Effector CD4-positive, alpha-beta T cell (primary cell): ENCODE results near the gene GREM2.

Experiments used
- DNase-seq: peaks from one replicate; pipeline ENCODE4 v3.0.0-alpha.2; 2020

GREM2 gene

GRCh38 chr1:240609527-240610060, 2.4 kb downstream of the GREM2 start:
- no peak for DNase-seq

GRCh38 chr1:240608707-240609106, 3.2 kb downstream of the GREM2 start:
- no peak for DNase-seq

DNA sequence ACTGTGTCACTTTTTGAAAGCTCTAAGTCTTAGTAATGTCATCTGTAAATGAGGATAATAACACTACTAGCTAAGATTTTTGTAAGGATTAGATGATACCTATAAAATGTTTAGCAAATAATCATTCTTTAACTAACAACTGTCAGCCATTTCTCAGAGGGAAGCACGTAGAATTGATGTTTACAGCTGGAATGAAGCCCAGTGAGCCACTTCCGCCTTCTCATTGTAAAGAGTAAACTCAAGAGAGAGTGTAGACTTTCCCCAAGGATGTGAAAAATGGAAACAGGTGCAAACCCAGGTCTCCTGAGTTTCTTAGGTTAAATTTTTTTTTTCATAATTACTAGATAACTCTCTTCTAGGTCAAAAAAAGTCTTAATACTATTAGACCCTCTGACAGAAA, 4.9 kb downstream of the GREM2 start:
- no peak for DNase-seq

- DNase-seq: no peak
These were observed 9.8 kb downstream of the GREM2 start for GRCh38 chr1:240602189-240602588.

- DNase-seq: no peak
These were observed 12.1 kb downstream of the GREM2 start for GRCh38 chr1:240599830-240600229.

- no peak for DNase-seq
These were observed 12.7 kb downstream of the GREM2 start for GRCh38 chr1:240599299-240599698.

- no peak for DNase-seq
These were observed 13.5 kb downstream of the GREM2 start for GRCh38 chr1:240598216-240599001.

GRCh38 chr1:240597153-240597745, 14.7 kb downstream of the GREM2 start:
- DNase-seq: no peak

GRCh38 chr1:240595476-240595875, 16.5 kb downstream of the GREM2 start:
- no peak for DNase-seq

DNA sequence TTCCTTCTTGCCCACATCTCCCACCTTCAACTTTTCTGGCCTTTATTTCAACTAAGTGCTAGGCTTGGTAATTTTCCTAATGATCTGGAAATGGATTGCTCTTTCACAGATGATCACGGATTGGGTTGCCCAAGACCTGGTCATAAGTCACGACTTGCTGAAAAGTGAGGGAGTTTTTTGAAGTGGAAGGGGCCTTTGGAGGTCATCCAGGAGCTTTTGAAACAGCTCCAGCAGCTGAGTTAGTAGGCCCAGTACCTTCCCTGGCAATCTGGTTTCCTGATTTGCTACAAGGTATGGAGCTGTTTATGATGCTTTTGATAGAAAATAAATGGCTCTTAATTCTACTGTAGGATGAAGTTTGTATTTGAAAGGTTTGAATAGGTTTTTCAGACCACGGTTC, 20.4 kb downstream of the GREM2 start:
- no peak for DNase-seq

DNA sequence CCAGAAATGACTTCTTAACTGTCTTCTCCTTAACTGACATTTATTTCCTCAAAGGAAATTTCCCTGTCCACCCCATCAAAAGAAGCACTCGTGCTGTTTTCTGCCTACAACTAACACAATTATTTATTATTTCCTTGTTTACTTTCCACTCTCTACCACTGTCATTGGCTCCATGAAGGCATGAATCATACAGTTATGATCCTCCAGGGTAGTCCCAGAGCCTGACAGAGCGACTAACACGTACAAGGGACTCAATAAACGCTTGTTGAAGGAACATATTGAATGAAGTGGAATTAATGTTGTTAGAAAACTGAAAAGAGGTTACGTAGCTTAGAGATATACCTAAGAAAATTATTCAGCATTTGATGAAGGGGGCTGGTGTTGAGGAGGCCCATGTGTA, 20.9 kb downstream of the GREM2 start:
- no peak for DNase-seq

- DNase-seq: no peak
These were observed 22.3 kb downstream of the GREM2 start for GRCh38 chr1:240589585-240590110.

GRCh38 chr1:240586006-240586405, 25.9 kb downstream of the GREM2 start:
- no peak for DNase-seq

- DNase-seq: no peak
These were observed 29.0 kb downstream of the GREM2 start for GRCh38 chr1:240582953-240583352.

DNA sequence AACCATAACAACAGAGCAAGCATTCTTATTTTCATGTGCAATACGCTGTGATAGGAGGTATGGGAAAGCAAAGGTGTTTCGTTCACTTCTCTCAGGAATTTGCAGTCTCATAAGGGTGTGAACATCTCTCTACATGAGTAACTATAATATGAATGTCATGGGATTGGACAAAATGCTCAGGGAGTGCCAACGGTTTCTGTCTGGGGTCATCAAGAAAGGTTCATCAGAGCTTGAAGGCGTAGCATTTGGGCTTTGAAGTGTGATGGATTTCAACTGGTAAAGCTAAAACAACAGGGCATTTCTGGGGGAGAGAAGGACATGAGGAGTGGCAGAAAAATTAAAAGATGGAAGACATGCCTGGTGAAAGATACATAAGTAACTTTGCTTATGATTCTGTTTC, 32.4 kb downstream of the GREM2 start:
- DNase-seq: no peak

DNA sequence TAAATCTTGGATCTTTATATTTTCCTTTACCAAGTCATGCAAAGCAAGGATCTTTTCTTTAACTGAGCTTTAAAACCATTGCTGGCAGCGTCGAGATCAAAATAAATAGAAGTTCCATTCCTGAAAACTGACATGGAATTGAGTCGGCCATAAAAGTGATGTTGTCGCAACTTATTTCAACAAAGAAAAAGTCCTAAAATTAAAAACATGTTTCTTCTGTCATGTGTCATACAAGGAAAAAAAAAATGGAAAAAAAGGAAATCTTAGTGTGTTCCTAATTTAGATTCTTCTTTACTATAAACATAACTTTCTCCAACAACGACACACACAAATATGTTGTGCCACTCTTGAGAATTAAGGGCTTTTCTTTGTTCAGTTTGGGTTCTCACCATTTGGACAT, 34.9 kb downstream of the GREM2 start:
- DNase-seq: no peak

DNA sequence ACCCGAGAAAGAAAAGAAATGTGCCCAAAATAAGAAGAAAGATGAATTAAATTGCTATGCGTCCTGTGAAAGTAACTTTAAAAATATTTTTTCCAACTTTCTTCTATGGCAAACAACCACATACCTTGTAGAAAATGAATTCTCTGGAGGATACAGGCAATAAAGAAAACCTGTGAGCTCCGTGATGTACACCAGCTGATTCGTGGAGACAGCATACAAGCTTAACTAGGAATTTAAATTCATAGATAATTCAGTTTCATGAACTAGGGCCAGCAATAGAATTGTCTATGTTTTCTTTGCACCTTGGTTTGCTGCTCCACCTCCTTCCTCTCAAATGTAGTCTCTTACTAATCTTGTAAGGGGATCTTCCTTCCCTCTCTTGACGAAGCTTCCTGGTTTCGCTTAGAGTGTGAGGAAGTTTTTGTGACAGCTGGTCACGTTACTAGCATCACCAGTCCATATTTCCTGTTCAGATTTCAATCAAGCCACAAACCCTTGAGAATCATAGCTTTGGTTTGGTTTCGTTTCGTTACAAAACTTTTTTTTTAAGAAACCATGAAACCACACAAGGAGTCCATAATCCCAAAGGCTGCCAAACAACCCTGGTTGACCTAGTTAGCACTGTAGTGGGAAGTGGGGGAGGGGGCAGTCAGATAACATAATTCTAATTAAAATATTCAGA, 35.8 kb downstream of the GREM2 start:
- DNase-seq: peak; percentile 2

GRCh38 chr1:240572328-240572727, 39.6 kb downstream of the GREM2 start:
- no peak for DNase-seq

DNA sequence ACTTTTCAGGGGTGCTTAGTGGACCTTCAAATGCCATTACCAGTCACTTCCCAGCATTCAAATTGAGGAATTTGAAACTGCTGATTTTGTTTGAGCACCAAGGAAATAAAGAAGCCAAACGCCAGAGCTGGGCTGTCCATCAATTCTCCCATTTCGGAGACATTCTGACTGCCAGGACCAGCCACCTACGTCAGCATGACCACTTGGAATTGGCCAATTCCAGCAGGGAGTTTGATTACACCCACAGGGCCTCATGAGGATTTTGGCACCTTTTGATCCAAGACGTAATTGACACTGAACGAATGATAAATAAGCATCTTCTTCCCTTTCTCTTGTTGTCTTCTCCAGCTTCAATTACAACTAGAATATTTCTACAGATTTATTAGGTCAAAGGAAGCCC, 40.2 kb downstream of the GREM2 start:
- no peak for DNase-seq

DNA sequence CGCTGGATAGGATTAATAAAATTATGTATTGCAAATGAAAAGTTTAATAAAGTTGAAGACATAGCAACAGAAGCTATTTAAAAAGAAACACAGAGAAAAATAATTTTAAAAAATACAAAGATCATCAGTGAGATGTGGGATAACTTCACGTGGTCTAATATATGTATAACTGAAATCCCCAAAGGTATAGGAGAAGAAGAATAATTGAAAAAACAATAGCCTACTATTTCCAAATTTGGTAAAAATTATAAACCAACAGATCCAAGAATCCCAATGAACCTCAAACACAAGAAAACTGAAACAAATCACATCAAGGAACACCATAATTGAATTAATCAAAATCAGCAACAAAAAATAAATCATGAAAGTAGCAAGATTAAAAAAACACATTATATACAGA, 44.9 kb downstream of the GREM2 start:
- DNase-seq: no peak

DNA sequence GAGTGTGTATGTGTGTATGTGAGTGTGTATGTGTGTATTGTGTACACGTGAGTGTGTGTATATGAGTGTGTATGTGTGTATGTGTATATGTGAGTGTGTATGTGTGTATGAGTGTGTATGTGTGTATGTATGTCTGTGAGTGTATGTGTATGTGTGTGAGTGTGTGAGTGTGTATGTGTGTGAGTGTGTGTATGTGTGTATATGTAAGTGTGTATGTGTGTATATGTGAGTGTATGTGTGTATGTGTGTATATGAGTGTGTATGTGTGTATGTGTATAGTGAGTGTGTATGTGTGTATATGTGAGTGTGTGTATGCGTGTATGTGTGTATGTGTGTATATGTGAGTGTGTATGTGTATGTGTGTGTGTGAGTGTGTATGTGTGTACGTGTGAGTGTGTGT, 49.2 kb downstream of the GREM2 start:
- no peak for DNase-seq

- DNase-seq: no peak
These were observed 49.8 kb downstream of the GREM2 start for GRCh38 chr1:240562111-240562590.

- DNase-seq: no peak
These were observed 52.2 kb downstream of the GREM2 start for GRCh38 chr1:240559781-240560180.
